ENCODE results near the gene MINPP1. TPM values are rescaled to one million over a fixed set of nuclear protein-coding genes. Genes with fewer than 3 reads are reported as not detected.
A peak's percentile ranks its signal among the peaks of the same experiment; 100 is the strongest.

Gene MINPP1
- total and polyA plus RNA-seq, 4 donors, result 19.1 to 111 (median 24.6) TPM

GRCh38 chr10:87534173-87534858, 29.6 kb downstream of the MINPP1 start:
- 70% methylated on average over 3 of the region's 3 CpGs for whole genome bisulfite sequencing
- TF ChIP-seq ZBTB33 (IDR thresholded peaks at IDR 0.05) (no peak), REST (IDR thresholded peaks at IDR 0.05) (no peak), MAX (IDR thresholded peaks at IDR 0.05) (no peak), RAD21 (IDR thresholded peaks at IDR 0.05) (no peak), HNF4G (IDR thresholded peaks at IDR 0.05) (no peak), YY1 (IDR thresholded peaks at IDR 0.05) (no peak), FOXA1 (IDR thresholded peaks at IDR 0.05) (no peak), HNF4A (conservative IDR thresholded peaks at IDR 0.05) (no peak), TAF1 (conservative IDR thresholded peaks at IDR 0.05) (no peak), CTCF (IDR thresholded peaks at IDR 0.05; ENCODE audit: low read depth, low read length, missing input control) (no peak), FOXA2 (IDR thresholded peaks at IDR 0.05) (no peak), EGR1 (IDR thresholded peaks at IDR 0.05; ENCODE audit: low read depth in 2 of 2) (no peak), JUND (IDR thresholded peaks at IDR 0.05) (no peak), GABPA (IDR thresholded peaks at IDR 0.05 in 1 of 2, conservative IDR thresholded peaks at IDR 0.05 in 1 of 2) (no peak), NR2F2 (IDR thresholded peaks at IDR 0.05) (no peak), RXRA (IDR thresholded peaks at IDR 0.05) (no peak), SP1 (IDR thresholded peaks at IDR 0.05) (no peak), ATF3 (IDR thresholded peaks at IDR 0.05) (no peak)
- Histone ChIP-seq H3K4me1 (ENCODE audit: control insufficient read depth in 4 of 4, insufficient read depth in 4 of 4, low read length in 3 of 4) (peaks cover 0 to 10% (median 4%) of the 10 kb centered on the region in 4 donors), H3K9ac (ENCODE audit: low read depth in 1 of 2, low read length in 2 of 2) (no peak overlapping the region), H3K36me3 (ENCODE audit: control insufficient read depth in 4 of 4, insufficient read depth in 3 of 4, low read depth in 1 of 4, low read length in 3 of 4) (peaks cover 0 to 4% (median 1%) of the 10 kb centered on the region in 4 donors), H3K4me3 (ENCODE audit: low read depth in 1 of 3, low read length in 3 of 3) (no peak overlapping the region), H3K27me3 (ENCODE audit: control insufficient read depth in 4 of 4, insufficient read depth in 4 of 4, low read length in 3 of 4) (no peaks in the 10 kb centered on the region), H3K27ac (ENCODE audit: low read depth in 1 of 2, low read length in 2 of 2) (peak overlapping the region; percentile 7 to 23), H3K9me3 (ENCODE audit: control insufficient read depth in 4 of 4, low read length in 3 of 4) (no peaks in the 10 kb centered on the region)
- DNase-seq (ENCODE audit: low spot score), result no peak

Measured in liver (tissue), 9 donors.